Gastrocnemius medialis (tissue), 4 donors: Measurements from ENCODE around the gene OSCP1.

Experiments
- POLR2A ChIP-seq, 2 donors: fragments of 450-650 bp; IDR thresholded peaks; one replicate each; pipeline ENCODE4 v1.6.1; 2017; ENCODE audit warnings: antibody characterized with exemption in 2 of 2, mild to moderate bottlenecking in 2 of 2, moderate library complexity in 2 of 2
- TF ChIP-seq, protein P1 (sequence below), 5 experiments: fragments of 450-650 bp in 3 of 5; fragments of 200-600 bp in 2 of 5; sonication (generic) in 2 of 5; IDR thresholded peaks in 4 of 5; conservative IDR thresholded peaks in 1 of 5; 1 replicate in 4 of 5; 2 replicates in 1 of 5; pipeline ENCODE4 v1.5.1; 2016 to 2019; ENCODE audit warnings: antibody characterized with exemption in 5 of 5, mild to moderate bottlenecking in 3 of 5, moderate library complexity in 3 of 5

- TF ChIP-seq, protein P1, sequence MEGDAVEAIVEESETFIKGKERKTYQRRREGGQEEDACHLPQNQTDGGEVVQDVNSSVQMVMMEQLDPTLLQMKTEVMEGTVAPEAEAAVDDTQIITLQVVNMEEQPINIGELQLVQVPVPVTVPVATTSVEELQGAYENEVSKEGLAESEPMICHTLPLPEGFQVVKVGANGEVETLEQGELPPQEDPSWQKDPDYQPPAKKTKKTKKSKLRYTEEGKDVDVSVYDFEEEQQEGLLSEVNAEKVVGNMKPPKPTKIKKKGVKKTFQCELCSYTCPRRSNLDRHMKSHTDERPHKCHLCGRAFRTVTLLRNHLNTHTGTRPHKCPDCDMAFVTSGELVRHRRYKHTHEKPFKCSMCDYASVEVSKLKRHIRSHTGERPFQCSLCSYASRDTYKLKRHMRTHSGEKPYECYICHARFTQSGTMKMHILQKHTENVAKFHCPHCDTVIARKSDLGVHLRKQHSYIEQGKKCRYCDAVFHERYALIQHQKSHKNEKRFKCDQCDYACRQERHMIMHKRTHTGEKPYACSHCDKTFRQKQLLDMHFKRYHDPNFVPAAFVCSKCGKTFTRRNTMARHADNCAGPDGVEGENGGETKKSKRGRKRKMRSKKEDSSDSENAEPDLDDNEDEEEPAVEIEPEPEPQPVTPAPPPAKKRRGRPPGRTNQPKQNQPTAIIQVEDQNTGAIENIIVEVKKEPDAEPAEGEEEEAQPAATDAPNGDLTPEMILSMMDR (IDR thresholded peaks at IDR 0.05 in 4 of 5, conservative IDR thresholded peaks at IDR 0.05 in 1 of 5), result no peak
- TF ChIP-seq POLR2A (IDR thresholded peaks at IDR 0.05), result no peak
These were observed 14.5 kb upstream of the OSCP1 start for GRCh38 chr1:36464605-36465393.
